Measurements from ENCODE around the gene SLC25A53. TPM values are rescaled to one million over a fixed set of nuclear protein-coding genes. Genes with fewer than 3 reads are reported as not detected.
"Not testable (repeated sequence)": the region's sequence is repeated elsewhere in the genome, so short reads cannot be mapped to it uniquely, and the experiment has no call there.

SLC25A53 gene
- total RNA-seq, 1 experiment from 2014 or later = 6.2 TPM

GRCh38 chrX:104077854-104078253 is 79.0 kb downstream of the SLC25A53 start:
- H3K4me1 ChIP-seq (replicated peaks); H3K27me3 ChIP-seq (replicated peaks); H3K36me3 ChIP-seq; H3K27ac ChIP-seq; H3K4me3 ChIP-seq; DNase-seq (ENCODE audit: low read depth in 1 of 2, low spot score in 2 of 2); H3K9me3 ChIP-seq (replicated peaks): not testable (repeated sequence)

- H3K27ac ChIP-seq; H3K4me3 ChIP-seq; H3K9me3 ChIP-seq (replicated peaks); H3K27me3 ChIP-seq (replicated peaks); H3K36me3 ChIP-seq; DNase-seq (ENCODE audit: low read depth in 1 of 2, low spot score in 2 of 2); H3K4me1 ChIP-seq (replicated peaks): not testable (repeated sequence)
Observed at GRCh38 chrX:104075778-104076445, 80.9 kb downstream of the SLC25A53 start, which contains the start of gene TMSB15C. Gene TMSB15C (minus strand): TSS chrX:104076236.

- not testable (repeated sequence) for H3K27me3 ChIP-seq (replicated peaks); DNase-seq (ENCODE audit: low read depth in 1 of 2, low spot score in 2 of 2); H3K9me3 ChIP-seq (replicated peaks); H3K36me3 ChIP-seq; H3K27ac ChIP-seq; H3K4me3 ChIP-seq; H3K4me1 ChIP-seq (replicated peaks)
Observed at GRCh38 chrX:104062636-104063035, 94.2 kb downstream of the SLC25A53 start.

DNA sequence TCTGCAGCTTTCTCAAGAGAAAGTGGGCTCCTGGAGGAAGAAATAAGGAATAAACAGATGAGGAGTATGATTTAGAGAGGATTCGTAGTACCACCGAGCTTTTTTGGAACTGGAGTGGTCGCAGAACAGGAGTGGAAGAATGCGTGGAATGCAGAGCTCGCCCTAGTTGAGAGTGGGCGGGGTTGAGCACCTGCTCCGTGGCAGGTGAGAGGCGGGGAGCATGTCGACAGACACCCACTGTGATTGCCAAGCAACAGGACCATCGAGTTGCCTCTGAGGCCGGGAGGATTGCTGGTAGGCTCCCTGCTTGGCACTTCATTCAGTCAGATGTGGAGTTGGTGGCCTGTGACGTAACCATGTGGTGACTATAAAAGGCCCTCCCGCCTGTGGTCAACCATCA is 101.9 kb downstream of the SLC25A53 start:
- not testable (repeated sequence) for H3K4me1 ChIP-seq (replicated peaks); H3K9me3 ChIP-seq (replicated peaks); H3K4me3 ChIP-seq; DNase-seq (ENCODE audit: low read depth in 1 of 2, low spot score in 2 of 2); H3K27ac ChIP-seq; H3K27me3 ChIP-seq (replicated peaks); H3K36me3 ChIP-seq

Other genes starting within 250 kb of the SLC25A53 start
- gene TMSB15B, start 194.4 kb downstream of the SLC25A53 start, total RNA-seq (2014; rRNA removed; shearing (Covaris generic)) = 3.5 and 23.2 TPM in 2 replicates
- gene H2BW1, start 143.3 kb downstream of the SLC25A53 start, total RNA-seq (2014; rRNA removed; shearing (Covaris generic)) = not detected in 2 replicates
- gene H2BW2, start 117.1 kb downstream of the SLC25A53 start, total RNA-seq (2014; rRNA removed; shearing (Covaris generic)) = not detected in 2 replicates
- 3.1 and 5.8 TPM in 2 replicates for gene TMSB15C, start 80.8 kb downstream of the SLC25A53 start, total RNA-seq (2014; rRNA removed; shearing (Covaris generic))
- gene ZCCHC18, start 44.5 kb downstream of the SLC25A53 start, total RNA-seq (2014; rRNA removed; shearing (Covaris generic)) = 1.2 and 1.6 TPM in 2 replicates
- gene FAM199X, start 9.4 kb upstream of the SLC25A53 start, total RNA-seq (2014; rRNA removed; shearing (Covaris generic)) = 18.9 and 26.0 TPM in 2 replicates
- gene ESX1, start 97.9 kb upstream of the SLC25A53 start, total RNA-seq (2014; rRNA removed; shearing (Covaris generic)) = not detected in 2 replicates